PC-9 (cell line): Measurements from ENCODE around the gene PER3. TPM values are rescaled to one million over a fixed set of nuclear protein-coding genes. Genes with fewer than 3 reads are reported as not detected.

ENCODE experiments used
- BruUV-seq: library from RNA; stranded (reverse); fragments of 400-500 nt; replicated peaks from 2 replicates; lab custom pipeline; 2021; lab: Mats Ljungman, UMichigan
- CTCF ChIA-PET: fragments of 300-600 bp; sonication (Branson Sonifier 250); formaldehyde crosslinking; loops from one replicate; lab custom pipeline; 2022; ENCODE audit warnings: antibody characterized with exemption; lab: Charles Lee
- POLR2A ChIA-PET: fragments of 300-600 bp; sonication (Branson Sonifier 250); formaldehyde crosslinking; loops from one replicate; lab custom pipeline; 2022; ENCODE audit warnings: antibody characterized with exemption; ENCODE audit not compliant: unreplicated experiment; lab: Charles Lee
- DNase-seq, 2 experiments: peaks; one replicate each; pipeline versions ENCODE4 v3.0.0 to v3.0.0-alpha.2; 2015 to 2022; ENCODE audit warnings: mixed read lengths in 1 of 2
- H2AFZ ChIP-seq: fragments of 200-600 bp; sonication (generic); 2 replicates; pipeline ENCODE4 v1.8.1; 2017; ENCODE audit warnings: antibody characterized with exemption
- H3F3A ChIP-seq: fragments of 200-600 bp; sonication (generic); 2 replicates; pipeline ENCODE4 v1.8.1; 2017; ENCODE audit warnings: antibody characterized with exemption, mild to moderate bottlenecking, low read depth; ENCODE audit not compliant: insufficient read depth
- H3K27ac ChIP-seq: fragments of 200-600 bp; sonication (generic); 2 replicates; pipeline ENCODE4 v1.6.1; 2016; ENCODE audit warnings: mixed run types
- H3K27me3 ChIP-seq: fragments of 200-600 bp; sonication (generic); 2 replicates; pipeline ENCODE4 v1.6.1; 2016; ENCODE audit warnings: low read depth, mixed run types; ENCODE audit not compliant: insufficient read depth
- H3K36me3 ChIP-seq: fragments of 200-600 bp; sonication (generic); 2 replicates; pipeline ENCODE4 v1.6.1; 2016; ENCODE audit warnings: low read depth, mixed run types
- H3K4me1 ChIP-seq: fragments of 200-600 bp; sonication (generic); replicated peaks from 2 replicates; pipeline ENCODE4 v1.6.1; 2016; ENCODE audit warnings: mixed run types; ENCODE audit not compliant: insufficient read depth
- H3K4me2 ChIP-seq: fragments of 200-600 bp; sonication (generic); 2 replicates; pipeline ENCODE4 v1.6.1; 2017; ENCODE audit warnings: mixed run types
- H3K4me3 ChIP-seq: fragments of 200-600 bp; sonication (generic); 2 replicates; pipeline ENCODE4 v1.6.1; 2016; ENCODE audit warnings: mixed run types
- H3K79me2 ChIP-seq: fragments of 200-600 bp; sonication (generic); 2 replicates; pipeline ENCODE4 v1.6.1; 2017; ENCODE audit warnings: low read depth, mixed run types
- H3K9me2 ChIP-seq: fragments of 200-600 bp; sonication (generic); 2 replicates; pipeline ENCODE4 v1.8.1; 2017; ENCODE audit warnings: mild to moderate bottlenecking; ENCODE audit not compliant: insufficient read depth
- H3K9me3 ChIP-seq: fragments of 200-600 bp; sonication (generic); 2 replicates; pipeline ENCODE4 v1.8.1; 2016; ENCODE audit warnings: low read depth; ENCODE audit not compliant: insufficient read depth
- H4K20me1 ChIP-seq: fragments of 200-600 bp; sonication (generic); 2 replicates; pipeline ENCODE4 v1.8.1; 2017; ENCODE audit not compliant: insufficient read depth
- CTCF ChIP-seq: fragments of 200-600 bp; sonication (generic); conservative IDR thresholded peaks from 2 replicates; pipeline ENCODE4 v1.6.1; 2017; ENCODE audit warnings: mixed run types, antibody characterized with exemption, mild to moderate bottlenecking, moderate library complexity
- EZH2 ChIP-seq: fragments of 200-600 bp; sonication (generic); IDR thresholded peaks from 2 replicates; pipeline ENCODE4 v1.8.0; 2017; ENCODE audit warnings: antibody characterized with exemption, low read depth
- intact Hi-C: fragments of 100-400 bp; cut with micrococcal nuclease; formaldehyde crosslinking; loops from one replicate; pipeline ENCODE4 v1.10.0; 2022; ENCODE audit not compliant: unreplicated experiment
- total RNA-seq: library from RNA; stranded (reverse); gene quantifications from 2 replicates; pipeline ENCODE4 v1.2.3, GENCODE V29; 2021

Gene PER3
- total RNA-seq, 1 experiment from 2014 or later, result 25.1 TPM

GRCh38 chr1:7826363-7826762, 42.3 kb downstream of the PER3 start:
- Histone ChIP-seq H3K4me2 (no peak overlapping the region), H3K9me2 (no peaks in the 10 kb centered on the region), H3K9me3 (no peaks in the 10 kb centered on the region), H3K27me3 (no peaks in the 10 kb centered on the region), H3K4me1 (no peaks in the 10 kb centered on the region), H3F3A (no peaks in the 10 kb centered on the region), H3K27ac (no peak overlapping the region), H3K4me3 (no peak overlapping the region), H4K20me1 (no peaks in the 10 kb centered on the region), H2AFZ (no peak overlapping the region), H3K36me3 (no peaks in the 10 kb centered on the region), H3K79me2 (no peaks in the 10 kb centered on the region)
- BruUV-seq, result no TSS peak
- ChIA-PET CTCF (no interaction called here), POLR2A (interaction anchor here (0.6 kb wide), 1 partner anchor 51 kb away, joined by 3 read pairs; no protein-coding TSS in a partner anchor)
- TF ChIP-seq CTCF (no peak), EZH2 (no peak)
- intact Hi-C loops, result no loop called here
- no peak for DNase-seq

GRCh38 chr1:7827126-7827955, 43.2 kb downstream of the PER3 start:
- Histone ChIP-seq H3K27me3 (no peaks in the 10 kb centered on the region), H3K27ac (no peak overlapping the region), H3K9me3 (no peaks in the 10 kb centered on the region), H3K4me1 (no peaks in the 10 kb centered on the region), H2AFZ (no peak overlapping the region), H3K9me2 (no peaks in the 10 kb centered on the region), H3K79me2 (no peaks in the 10 kb centered on the region), H3K4me3 (no peak overlapping the region), H4K20me1 (no peaks in the 10 kb centered on the region), H3F3A (no peaks in the 10 kb centered on the region), H3K4me2 (no peak overlapping the region), H3K36me3 (no peaks in the 10 kb centered on the region)
- ChIA-PET POLR2A (interaction anchor here (0.6 kb wide), 1 partner anchor 50 kb away, joined by 3 read pairs; no protein-coding TSS in a partner anchor), CTCF (no interaction called here)
- TF ChIP-seq CTCF (no peak), EZH2 (no peak)
- intact Hi-C loops, result no loop called here
- BruUV-seq, result no TSS peak
- DNase-seq, result no peak

GRCh38 chr1:7831458-7831857, 47.4 kb downstream of the PER3 start:
- Histone ChIP-seq H3K9me2 (no peaks in the 10 kb centered on the region), H3K4me2 (no peak overlapping the region), H3K79me2 (no peaks in the 10 kb centered on the region), H3K27me3 (no peaks in the 10 kb centered on the region), H3K4me1 (no peaks in the 10 kb centered on the region), H3K36me3 (no peaks in the 10 kb centered on the region), H3K27ac (no peak overlapping the region), H4K20me1 (no peaks in the 10 kb centered on the region), H3K4me3 (no peak overlapping the region), H2AFZ (no peak overlapping the region), H3K9me3 (no peaks in the 10 kb centered on the region), H3F3A (no peaks in the 10 kb centered on the region)
- CTCF ChIA-PET, result no interaction called here
- intact Hi-C loops, result no loop called here
- BruUV-seq, result no TSS peak
- POLR2A ChIA-PET, result no interaction called here
- TF ChIP-seq EZH2, result no peak
- no peak for DNase-seq
